Pancreas (tissue), 10 donors: ENCODE results near the gene TBX1. TPM values are rescaled to one million over a fixed set of nuclear protein-coding genes. Genes with fewer than 3 reads are reported as not detected.

Experiments
- ATAC-seq, 4 donors: fragments of 200-7000 bp; cut with Tn5 transposase; one replicate each; pipeline versions ENCODE4 v1.8.0 to v1.9.1; 2020; ENCODE audit warnings: mild to moderate bottlenecking in 4 of 4, moderate library complexity in 4 of 4
- DNase-seq, 6 donors: peaks; one replicate each; pipeline ENCODE4 v3.0.0-alpha.2; 2020
- FAIRE-seq: peaks from 2 replicates; lab custom pipeline; 2012; peaks lifted over from hg19 to GRCh38; lab: Jason Lieb, UNC
- H3K27ac ChIP-seq, 4 donors: fragments of 200-600 bp; sonication (generic); 1 replicate in 3 of 4; 2 replicates in 1 of 4; pipeline versions ENCODE4 v1.5.0 to v1.8.0; 2020
- H3K27me3 ChIP-seq, 4 donors: fragments of 200-600 bp; one replicate each; pipeline ENCODE4 v1.8.0; 2021
- H3K36me3 ChIP-seq, 3 donors: fragments of 200-600 bp; sonication (generic) in 1 of 3; one replicate each; pipeline versions ENCODE4 v1.5.0 to v1.8.0; 2020 to 2021
- H3K4me1 ChIP-seq, 3 donors: fragments of 200-600 bp; one replicate each; pipeline ENCODE4 v1.8.0; 2021
- H3K4me3 ChIP-seq, 4 donors: fragments of 200-600 bp; sonication (generic) in 2 of 4; one replicate each; pipeline versions ENCODE4 v1.5.0 to v1.8.0; 2020 to 2021
- H3K9me3 ChIP-seq, 4 donors: fragments of 200-600 bp; one replicate each; pipeline ENCODE4 v1.8.0; 2021
- CTCF ChIP-seq, 4 donors: fragments of 200-600 bp; sonication (generic) in 3 of 4; IDR thresholded peaks; one replicate each; pipeline versions ENCODE4 v1.5.0 to v1.8.0; 2021; ENCODE audit warnings: antibody characterized with exemption in 4 of 4
- WGBS, 2 donors: extraction: QIAGEN DNeasy Blood & Tissue Kit; methylation state at CpG; one replicate each; pipeline ENCODE4 v1.1.7; 2013; 5-methylcytosine and 5-hydroxymethylcytosine counted together
- intact Hi-C, 3 donors: fragments of 100-400 bp; cut with DNase I; formaldehyde crosslinking; loops; one replicate each; pipeline versions ENCODE4 v1.11.1 to v1.14.2; 2022
- polyA plus RNA-seq, 2 donors: library from polyadenylated mRNA; stranded (reverse); fragments of 200-250 nt; gene quantifications; one replicate each; pipeline ENCODE4 v1.2.3, GENCODE V29; 2013
- total RNA-seq, 6 donors: library from RNA; stranded (reverse); fragmentation: NEBNext Ultra II Directional in 4 of 6; extraction: Animal tissue kit (Norgen Biotek cat#: 25700) in 4 of 6; gene quantifications; one replicate each; pipeline versions ENCODE4 v1.2.1 to v1.2.4, GENCODE V29; 2021 to 2023
- donor health status: healthy with polysubstance abuse.
- donor health status: DM: no; HTN: no; CAD: no; lungs with moderate emphysema.
- donor health status: DM: no; HTN: no; CAD: no.
- donor health status: control.
- donor health status: control.
- donor health status: Bipolar disorder and iron deficiency.
- donor health status: DM: yes; HTN: yes; CAD: no.
- donor health status: DM: no; HTN: no; CAD: no.
- donor health status: DM: no; HTN: no; CAD: no.
- donor health status: DM: yes; HTN: yes; CAD: no.

TBX1 gene
- total and polyA plus RNA-seq, 8 donors = 0.19 to 1.3 (median 0.31) TPM; not detected in 1

- FAIRE-seq (no peak), ATAC-seq (no peak)
- 67 to 76% methylated on average over 22 of the region's 22 CpGs for WGBS, 2 donors
These were observed 25.1 kb downstream of the TBX1 start for GRCh38 chr22:19785461-19786263.

GRCh38 chr22:19786264-19786585, 25.6 kb downstream of the TBX1 start:
- intact Hi-C loops = no loop called here
- Histone ChIP-seq H3K36me3 (no peaks in the 10 kb centered on the region), H3K27me3 (no peaks in the 10 kb centered on the region), H3K27ac (no peak overlapping the region), H3K9me3 (no peaks in the 10 kb centered on the region), H3K4me3 (no peak overlapping the region), H3K4me1 (no peaks in the 10 kb centered on the region)
- TF ChIP-seq CTCF (IDR thresholded peaks at IDR 0.05) = no peak
- WGBS, 2 donors = 76 to 78% methylated on average over 6 of the region's 6 CpGs
- ATAC-seq = no peak
- no peak for FAIRE-seq
- no peak for DNase-seq

More at GRCh38 chr22:19785461-19786263, 25.1 kb downstream of the TBX1 start:
- Histone ChIP-seq H3K9me3 (no peaks in the 10 kb centered on the region), H3K27ac (no peak overlapping the region), H3K36me3 (no peaks in the 10 kb centered on the region), H3K27me3 (no peaks in the 10 kb centered on the region), H3K4me1 (no peaks in the 10 kb centered on the region), H3K4me3 (no peak overlapping the region)
- intact Hi-C loops = no loop called here
- no peak for TF ChIP-seq CTCF (IDR thresholded peaks at IDR 0.05)
- DNase-seq = peak in 2 of 6 donors; percentile 16 to 49

- peak in 1 of 6 donors; percentile 51 for DNase-seq
- no peaks in the 10 kb centered on the region for H3K36me3 ChIP-seq
- no peak for TF ChIP-seq CTCF (IDR thresholded peaks at IDR 0.05)
- ATAC-seq = no peak
- intact Hi-C loops = no loop called here
- H3K27ac ChIP-seq = no peak overlapping the region
- no peaks in the 10 kb centered on the region for H3K9me3 ChIP-seq
- no peak overlapping the region for H3K4me3 ChIP-seq
- H3K4me1 ChIP-seq = no peaks in the 10 kb centered on the region
- no peaks in the 10 kb centered on the region for H3K27me3 ChIP-seq
- WGBS, 2 donors = 86 to 91% methylated on average over 28 of the region's 28 CpGs
- no peak for FAIRE-seq
These were observed 26.6 kb downstream of the TBX1 start for GRCh38 chr22:19786959-19787848.

DNA sequence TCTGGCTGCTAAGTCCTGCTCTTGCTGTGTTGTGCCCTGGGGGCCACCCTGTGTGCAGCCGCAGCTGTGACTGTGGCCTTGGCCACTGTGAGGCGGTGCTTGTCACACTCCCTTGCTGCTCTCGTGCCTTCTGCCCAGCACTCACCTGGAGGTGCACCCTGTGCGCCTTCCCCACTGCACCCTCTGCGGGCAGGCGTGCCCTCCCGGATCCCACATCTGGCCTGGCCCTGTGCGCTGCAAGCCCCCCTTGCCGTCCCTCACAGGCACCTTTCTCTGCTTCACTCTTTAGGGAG, 27.2 kb downstream of the TBX1 start:
- no peaks in the 10 kb centered on the region for H3K36me3 ChIP-seq
- 89 to 90% methylated on average over 9 of the region's 9 CpGs for WGBS, 2 donors

More for the DNA sequence above, 27.2 kb downstream of the TBX1 start:
- FAIRE-seq (no peak), ATAC-seq (no peak), DNase-seq (peak in 2 of 6 donors; percentile 23 to 41)
- intact Hi-C loops = no loop called here
- H3K27me3 ChIP-seq = no peaks in the 10 kb centered on the region
- TF ChIP-seq CTCF (IDR thresholded peaks at IDR 0.05) = no peak
- no peaks in the 10 kb centered on the region for H3K4me1 ChIP-seq
- no peaks in the 10 kb centered on the region for H3K9me3 ChIP-seq
- H3K27ac ChIP-seq = no peak overlapping the region
- no peak overlapping the region for H3K4me3 ChIP-seq
